Gastrocnemius medialis (tissue), 4 donors: Measurements from ENCODE around the gene XYLT2. TPM values are rescaled to one million over a fixed set of nuclear protein-coding genes. Genes with fewer than 3 reads are reported as not detected.

ENCODE experiments used
- ATAC-seq, 2 donors: fragments of 150-250 bp; one replicate each; pipeline ENCODE4 v1.9.1; 2016
- DNase-seq, 2 donors: peaks; one replicate each; pipeline ENCODE4 v3.0.0-alpha.2; 2019
- H3K27ac ChIP-seq, 4 donors: fragments of 200-600 bp; sonication (generic); 1 replicate in 1 of 4; 2 replicates in 3 of 4; pipeline ENCODE4 v1.5.1; 2016 to 2018; ENCODE audit warnings: mild to moderate bottlenecking in 2 of 4, moderate library complexity in 1 of 4
- H3K27me3 ChIP-seq, 3 donors: fragments of 200-600 bp; sonication (generic) in 2 of 3; 1 replicate in 1 of 3; 2 replicates in 2 of 3; pipeline versions ENCODE4 v1.5.1 to v1.6.0; 2016 to 2019; ENCODE audit warnings: mild to moderate bottlenecking in 1 of 3, moderate library complexity in 1 of 3
- H3K36me3 ChIP-seq, 2 donors: fragments of 200-600 bp; sonication (generic) in 1 of 2; one replicate each; pipeline ENCODE4 v1.5.1; 2017 to 2018
- H3K4me1 ChIP-seq, 2 donors: fragments of 200-600 bp; sonication (generic) in 1 of 2; one replicate each; pipeline ENCODE4 v1.5.1; 2016 to 2017; ENCODE audit warnings: mild to moderate bottlenecking in 2 of 2
- H3K4me3 ChIP-seq, 4 donors: fragments of 200-600 bp; sonication (generic) in 3 of 4; 1 replicate in 1 of 4; 2 replicates in 3 of 4; pipeline ENCODE4 v1.5.1; 2016 to 2019; ENCODE audit warnings: mild to moderate bottlenecking in 2 of 4
- H3K9me3 ChIP-seq, 3 donors: fragments of 200-600 bp; sonication (generic) in 2 of 3; 1 replicate in 1 of 3; 2 replicates in 2 of 3; pipeline ENCODE4 v1.5.1; 2016 to 2019
- POLR2A ChIP-seq, 2 donors: fragments of 450-650 bp; IDR thresholded peaks; one replicate each; pipeline ENCODE4 v1.6.1; 2017; ENCODE audit warnings: antibody characterized with exemption in 2 of 2, mild to moderate bottlenecking in 2 of 2, moderate library complexity in 2 of 2
- in situ Hi-C, 4 donors: fragments of 200-750 bp; cut with MboI; loops; one replicate each; pipeline versions ENCODE4 v1.15.0 to v1.8.0; 2017; ENCODE audit warnings: low sequenced_read_pairs in 4 of 4
- intact Hi-C: fragments of 100-400 bp; cut with DNase I; formaldehyde crosslinking; loops from one replicate; pipeline ENCODE4 v1.15.1; 2023; ENCODE audit warnings: low total_unique reads
- total RNA-seq, 4 donors: library from RNA; depleted of rRNA; stranded (reverse); fragments of >200 nt; gene quantifications; one replicate each; pipeline versions ENCODE4 v1.1.0 to v1.2.3, GENCODE V29; 2016
- TF ChIP-seq, protein P1 (sequence below), 5 experiments: fragments of 450-650 bp in 3 of 5; fragments of 200-600 bp in 2 of 5; sonication (generic) in 2 of 5; IDR thresholded peaks in 4 of 5; conservative IDR thresholded peaks in 1 of 5; 1 replicate in 4 of 5; 2 replicates in 1 of 5; pipeline ENCODE4 v1.5.1; 2016 to 2019; ENCODE audit warnings: antibody characterized with exemption in 5 of 5, mild to moderate bottlenecking in 3 of 5, moderate library complexity in 3 of 5

XYLT2 gene
- total RNA-seq, 4 donors from 2014 or later = 7.9 to 12.6 (median 9.8) TPM

DNA sequence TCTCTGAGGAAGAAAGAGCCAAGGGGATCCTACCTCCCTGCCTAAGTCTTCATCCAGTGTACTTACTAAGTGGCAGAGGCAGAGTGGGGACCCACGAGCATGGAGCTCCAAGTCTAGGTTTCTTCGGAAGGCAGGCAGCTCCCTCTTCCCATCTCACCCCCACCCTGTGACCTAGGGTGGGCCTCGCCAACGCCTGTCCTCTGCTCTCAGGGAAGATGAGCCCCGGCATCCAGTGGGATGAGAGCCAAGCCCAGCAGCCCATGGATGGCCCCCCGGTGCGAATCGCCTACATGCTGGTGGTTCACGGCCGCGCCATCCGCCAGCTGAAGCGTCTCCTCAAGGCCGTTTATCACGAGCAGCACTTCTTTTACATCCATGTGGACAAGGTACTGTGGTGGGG lies 8.3 kb downstream of the XYLT2 start:
- TF ChIP-seq POLR2A (IDR thresholded peaks at IDR 0.05) = no peak
- TF ChIP-seq, protein P1, sequence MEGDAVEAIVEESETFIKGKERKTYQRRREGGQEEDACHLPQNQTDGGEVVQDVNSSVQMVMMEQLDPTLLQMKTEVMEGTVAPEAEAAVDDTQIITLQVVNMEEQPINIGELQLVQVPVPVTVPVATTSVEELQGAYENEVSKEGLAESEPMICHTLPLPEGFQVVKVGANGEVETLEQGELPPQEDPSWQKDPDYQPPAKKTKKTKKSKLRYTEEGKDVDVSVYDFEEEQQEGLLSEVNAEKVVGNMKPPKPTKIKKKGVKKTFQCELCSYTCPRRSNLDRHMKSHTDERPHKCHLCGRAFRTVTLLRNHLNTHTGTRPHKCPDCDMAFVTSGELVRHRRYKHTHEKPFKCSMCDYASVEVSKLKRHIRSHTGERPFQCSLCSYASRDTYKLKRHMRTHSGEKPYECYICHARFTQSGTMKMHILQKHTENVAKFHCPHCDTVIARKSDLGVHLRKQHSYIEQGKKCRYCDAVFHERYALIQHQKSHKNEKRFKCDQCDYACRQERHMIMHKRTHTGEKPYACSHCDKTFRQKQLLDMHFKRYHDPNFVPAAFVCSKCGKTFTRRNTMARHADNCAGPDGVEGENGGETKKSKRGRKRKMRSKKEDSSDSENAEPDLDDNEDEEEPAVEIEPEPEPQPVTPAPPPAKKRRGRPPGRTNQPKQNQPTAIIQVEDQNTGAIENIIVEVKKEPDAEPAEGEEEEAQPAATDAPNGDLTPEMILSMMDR (IDR thresholded peaks at IDR 0.05 in 4 of 5, conservative IDR thresholded peaks at IDR 0.05 in 1 of 5) = no peak
- DNase-seq (no peak), ATAC-seq (no peak)
- no peaks in the 10 kb centered on the region for H3K4me1 ChIP-seq
- peaks cover 0 to 43% of the 10 kb centered on the region in 2 donors for H3K36me3 ChIP-seq
- in situ Hi-C loops = no loop called here
- no peaks in the 10 kb centered on the region for H3K9me3 ChIP-seq
- intact Hi-C loops = no loop called here
- no peaks in the 10 kb centered on the region for H3K27me3 ChIP-seq
- no peak overlapping the region for H3K4me3 ChIP-seq
- no peak overlapping the region for H3K27ac ChIP-seq

DNA sequence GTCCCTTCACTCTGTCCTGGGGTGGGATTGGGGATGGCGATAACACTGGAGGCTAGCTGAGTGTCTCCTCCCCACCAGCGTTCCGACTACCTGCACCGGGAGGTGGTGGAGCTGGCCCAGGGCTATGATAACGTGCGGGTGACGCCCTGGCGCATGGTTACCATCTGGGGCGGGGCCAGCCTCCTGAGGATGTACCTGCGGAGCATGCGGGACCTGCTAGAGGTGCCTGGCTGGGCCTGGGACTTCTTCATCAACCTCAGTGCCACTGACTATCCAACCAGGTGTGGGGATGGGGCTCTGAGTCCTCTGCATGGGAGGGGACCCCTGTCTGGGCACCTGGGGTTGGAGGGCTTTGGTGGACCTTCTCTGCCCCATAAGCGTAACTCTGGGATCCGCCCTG lies 8.8 kb downstream of the XYLT2 start:
- TF ChIP-seq, protein P1 (IDR thresholded peaks at IDR 0.05 in 4 of 5, conservative IDR thresholded peaks at IDR 0.05 in 1 of 5) = no peak
- no peak for TF ChIP-seq POLR2A (IDR thresholded peaks at IDR 0.05)
- Histone ChIP-seq H3K4me1 (no peaks in the 10 kb centered on the region), H3K36me3 (peaks cover 0 to 43% of the 10 kb centered on the region in 2 donors), H3K4me3 (no peak overlapping the region), H3K9me3 (no peaks in the 10 kb centered on the region), H3K27ac (no peak overlapping the region), H3K27me3 (no peaks in the 10 kb centered on the region)
- DNase-seq (peak in 1 of 2 donors; percentile 9), ATAC-seq (no peak)
- intact Hi-C loops (no loop called here), in situ Hi-C loops (no loop called here)

DNA sequence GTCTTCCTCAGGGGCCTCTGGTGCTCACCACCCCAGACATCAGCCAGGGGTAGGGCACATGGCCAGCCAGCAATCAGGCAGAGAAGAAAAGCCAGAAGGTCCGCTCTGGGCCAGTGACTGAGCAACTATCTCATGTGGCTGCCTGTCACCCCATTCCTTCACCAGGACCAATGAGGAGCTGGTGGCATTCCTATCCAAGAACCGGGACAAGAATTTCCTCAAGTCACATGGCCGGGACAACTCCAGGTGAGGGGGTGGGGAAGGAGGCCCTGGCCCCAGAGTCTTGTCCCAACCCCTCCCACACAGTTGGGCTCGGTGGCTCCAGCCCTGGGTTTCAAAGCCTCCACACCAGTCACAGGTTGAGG lies 9.4 kb downstream of the XYLT2 start:
- no peak for TF ChIP-seq POLR2A (IDR thresholded peaks at IDR 0.05)
- TF ChIP-seq, protein P1 (IDR thresholded peaks at IDR 0.05 in 4 of 5, conservative IDR thresholded peaks at IDR 0.05 in 1 of 5) = no peak
- no peaks in the 10 kb centered on the region for H3K4me1 ChIP-seq
- H3K4me3 ChIP-seq = no peak overlapping the region
- H3K27ac ChIP-seq = no peak overlapping the region
- intact Hi-C loops = no loop called here
- no peaks in the 10 kb centered on the region for H3K9me3 ChIP-seq
- DNase-seq (no peak), ATAC-seq (no peak)
- peaks cover 0 to 43% of the 10 kb centered on the region in 2 donors for H3K36me3 ChIP-seq
- H3K27me3 ChIP-seq = no peaks in the 10 kb centered on the region
- in situ Hi-C loops = no loop called here

DNA sequence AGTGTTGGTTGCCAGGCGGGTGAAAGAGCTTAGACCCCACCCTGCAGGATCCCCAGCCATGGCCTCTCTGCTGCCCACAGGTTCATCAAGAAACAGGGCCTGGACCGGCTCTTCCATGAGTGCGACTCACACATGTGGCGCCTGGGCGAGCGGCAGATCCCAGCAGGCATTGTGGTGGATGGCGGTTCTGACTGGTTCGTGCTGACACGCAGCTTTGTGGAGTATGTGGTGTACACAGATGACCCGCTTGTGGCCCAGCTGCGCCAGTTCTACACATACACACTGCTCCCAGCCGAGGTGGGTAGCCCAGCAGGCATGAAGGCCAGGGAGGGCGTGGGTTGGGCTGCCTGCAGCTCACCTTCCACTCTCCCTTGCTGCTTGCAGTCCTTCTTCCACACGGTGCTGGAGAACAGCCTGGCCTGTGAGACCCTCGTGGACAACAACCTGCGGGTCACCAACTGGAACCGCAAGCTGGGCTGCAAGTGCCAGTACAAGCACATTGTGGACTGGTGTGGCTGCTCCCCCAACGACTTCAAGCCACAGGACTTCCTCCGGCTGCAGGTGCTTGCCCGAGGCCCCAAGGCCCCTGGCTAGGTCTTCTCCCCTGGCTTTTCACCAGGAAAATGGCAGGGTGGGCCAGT lies 9.9 kb downstream of the XYLT2 start:
- in situ Hi-C loops (no loop called here), intact Hi-C loops (no loop called here)
- no peak overlapping the region for H3K27ac ChIP-seq
- H3K36me3 ChIP-seq = peaks cover 0 to 43% of the 10 kb centered on the region in 2 donors
- DNase-seq (peak in 1 of 2 donors; percentile 10), ATAC-seq (no peak)
- no peak for TF ChIP-seq POLR2A (IDR thresholded peaks at IDR 0.05)
- TF ChIP-seq, protein P1 (IDR thresholded peaks at IDR 0.05 in 4 of 5, conservative IDR thresholded peaks at IDR 0.05 in 1 of 5) = no peak
- H3K27me3 ChIP-seq = no peaks in the 10 kb centered on the region
- H3K4me1 ChIP-seq = no peaks in the 10 kb centered on the region
- no peak overlapping the region for H3K4me3 ChIP-seq
- no peaks in the 10 kb centered on the region for H3K9me3 ChIP-seq

DNA sequence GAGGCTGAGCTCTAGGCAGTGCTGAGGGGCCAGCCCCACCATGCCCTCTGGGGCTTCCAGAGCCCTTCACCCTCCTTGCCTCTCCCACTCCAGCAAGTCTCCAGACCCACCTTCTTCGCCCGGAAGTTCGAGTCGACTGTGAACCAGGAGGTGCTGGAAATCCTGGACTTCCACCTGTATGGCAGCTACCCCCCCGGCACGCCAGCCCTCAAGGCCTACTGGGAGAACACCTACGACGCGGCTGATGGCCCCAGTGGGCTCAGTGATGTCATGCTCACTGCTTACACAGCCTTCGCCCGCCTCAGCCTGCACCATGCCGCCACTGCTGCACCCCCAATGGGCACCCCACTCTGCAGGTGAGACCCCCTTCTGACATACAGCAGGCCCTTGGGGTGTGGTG lies 10.5 kb downstream of the XYLT2 start:
- DNase-seq (peak in 1 of 2 donors; percentile 9), ATAC-seq (no peak)
- peaks cover 0 to 43% of the 10 kb centered on the region in 2 donors for H3K36me3 ChIP-seq
- no peaks in the 10 kb centered on the region for H3K27me3 ChIP-seq
- in situ Hi-C loops = no loop called here
- H3K4me3 ChIP-seq = no peak overlapping the region
- TF ChIP-seq POLR2A (IDR thresholded peaks at IDR 0.05) = no peak
- TF ChIP-seq, protein P1 (IDR thresholded peaks at IDR 0.05 in 4 of 5, conservative IDR thresholded peaks at IDR 0.05 in 1 of 5) = no peak
- no peak overlapping the region for H3K27ac ChIP-seq
- intact Hi-C loops = no loop called here
- no peaks in the 10 kb centered on the region for H3K4me1 ChIP-seq
- no peaks in the 10 kb centered on the region for H3K9me3 ChIP-seq
